PFSK-1 (cell line): Measurements from ENCODE around the gene PACS2.

Experiments used
- FOXP2 ChIP-seq: optimal IDR thresholded peaks from 2 replicates; pipeline ENCODE3; 2011; ENCODE audit warnings: borderline replicate concordance, control low read depth, inconsistent platforms; ENCODE audit not compliant: insufficient read depth; ENCODE audit errors: extremely low read length, extremely low read depth
- POLR2AphosphoS5 ChIP-seq: IDR thresholded peaks from 2 replicates; pipeline ENCODE4 v1.6.1; 2012; ENCODE audit warnings: low read depth, mild to moderate bottlenecking, control low read depth, low read length, moderate library complexity
- REST ChIP-seq, 2 experiments: IDR thresholded peaks; 2 replicates each; pipeline versions ENCODE4 v1.6.1 to v1.8.0; 2011 to 2012; ENCODE audit warnings: low read depth in 2 of 2, low read length in 2 of 2, control low read depth in 1 of 2, inconsistent platforms in 1 of 2, mild to moderate bottlenecking in 1 of 2, moderate library complexity in 1 of 2; ENCODE audit not compliant: insufficient read depth in 1 of 2
- SIN3A ChIP-seq: IDR thresholded peaks from 2 replicates; pipeline ENCODE4 v1.6.1; 2012; ENCODE audit warnings: mild to moderate bottlenecking, low read length, moderate library complexity, borderline replicate concordance; ENCODE audit not compliant: insufficient read depth
- TAF1 ChIP-seq: IDR thresholded peaks from 2 replicates; pipeline ENCODE4 v1.6.1; 2012; ENCODE audit warnings: low read length, control low read depth, borderline replicate concordance; ENCODE audit not compliant: insufficient read depth

PACS2 gene

GRCh38 chr14:105415481-105416428 is 101.2 kb downstream of the PACS2 start:
- TF ChIP-seq REST (IDR thresholded peaks at IDR 0.05; ENCODE audit: insufficient read depth in 1 of 2, low read depth in 2 of 2, low read length in 2 of 2) (no peak), FOXP2 (no peak), SIN3A (no peak), TAF1 (no peak), POLR2AphosphoS5 (no peak)

GRCh38 chr14:105416671-105417070 is 102.1 kb downstream of the PACS2 start:
- TF ChIP-seq REST (IDR thresholded peaks at IDR 0.05; ENCODE audit: insufficient read depth in 1 of 2, low read depth in 2 of 2, low read length in 2 of 2) (no peak), TAF1 (no peak), POLR2AphosphoS5 (no peak), SIN3A (no peak), FOXP2 (no peak)

- TF ChIP-seq POLR2AphosphoS5, result no peak
- TF ChIP-seq TAF1, result no peak
- TF ChIP-seq SIN3A, result no peak
- no peak for TF ChIP-seq REST (IDR thresholded peaks at IDR 0.05; ENCODE audit: insufficient read depth in 1 of 2, low read depth in 2 of 2, low read length in 2 of 2)
- TF ChIP-seq FOXP2, result no peak
Measured at GRCh38 chr14:105417690-105418121, 103.2 kb downstream of the PACS2 start.

- no peak for TF ChIP-seq REST (IDR thresholded peaks at IDR 0.05; ENCODE audit: insufficient read depth in 1 of 2, low read depth in 2 of 2, low read length in 2 of 2)
- TF ChIP-seq SIN3A, result no peak
- TF ChIP-seq TAF1, result no peak
- no peak for TF ChIP-seq FOXP2
- TF ChIP-seq POLR2AphosphoS5, result no peak
Measured at GRCh38 chr14:105418269-105419194, 104.0 kb downstream of the PACS2 start.
